IPS-18c (cell line): ENCODE data around the gene FRAS1.
"Not testable (repeated sequence)": the region's sequence is repeated elsewhere in the genome, so short reads cannot be mapped to it uniquely, and the experiment has no call there.

ENCODE experiments used
- H3K4me3 ChIP-seq: 2 replicates; pipeline ENCODE4 v1.7.0; 2013; ENCODE audit warnings: low read depth, mild to moderate bottlenecking, low read length, moderate library complexity; ENCODE audit not compliant: insufficient read depth
- H3K9me3 ChIP-seq: one replicate; pipeline ENCODE4 v1.6.1; 2013; ENCODE audit warnings: mild to moderate bottlenecking, low read length, moderate library complexity; ENCODE audit not compliant: control insufficient read depth, insufficient read depth

The FRAS1 gene

GRCh38 chr4:78483811-78484210, 426.7 kb downstream of the FRAS1 start:
- no peaks in the 10 kb centered on the region for H3K9me3 ChIP-seq
- H3K4me3 ChIP-seq = no peak overlapping the region

GRCh38 chr4:78484574-78484973, 427.5 kb downstream of the FRAS1 start:
- no peak overlapping the region for H3K4me3 ChIP-seq
- no peaks in the 10 kb centered on the region for H3K9me3 ChIP-seq

GRCh38 chr4:78493731-78494130, 436.6 kb downstream of the FRAS1 start:
- H3K9me3 ChIP-seq = no peaks in the 10 kb centered on the region
- H3K4me3 ChIP-seq = no peak overlapping the region

GRCh38 chr4:78496021-78496643, 439.0 kb downstream of the FRAS1 start:
- H3K4me3 ChIP-seq = no peak overlapping the region
- H3K9me3 ChIP-seq = no peaks in the 10 kb centered on the region

DNA sequence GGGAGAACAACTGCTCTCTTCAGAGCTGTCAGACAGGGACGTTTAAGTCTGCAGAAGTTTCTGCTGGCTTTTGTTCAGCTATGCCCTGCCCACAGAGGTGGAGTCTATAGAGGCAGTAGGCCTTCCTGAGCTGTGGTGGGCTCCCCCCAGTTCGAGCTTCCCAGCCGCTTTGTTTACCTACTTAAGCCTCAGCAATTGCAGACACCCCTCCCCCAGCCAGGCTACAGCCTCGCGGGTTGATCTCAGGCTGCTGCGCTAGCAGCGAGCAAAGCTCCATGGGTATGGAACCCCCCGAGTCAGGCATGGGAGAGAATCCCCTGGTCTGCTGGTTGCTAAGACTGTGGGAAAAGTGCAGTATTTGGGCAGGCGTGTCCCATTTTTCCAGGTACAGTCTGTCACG, 449.1 kb downstream of the FRAS1 start:
- H3K9me3 ChIP-seq, H3K4me3 ChIP-seq: not testable (repeated sequence)

- Histone ChIP-seq H3K9me3 (no peaks in the 10 kb centered on the region), H3K4me3 (no peak overlapping the region)
Measured at GRCh38 chr4:78509043-78509442, 451.9 kb downstream of the FRAS1 start.

DNA sequence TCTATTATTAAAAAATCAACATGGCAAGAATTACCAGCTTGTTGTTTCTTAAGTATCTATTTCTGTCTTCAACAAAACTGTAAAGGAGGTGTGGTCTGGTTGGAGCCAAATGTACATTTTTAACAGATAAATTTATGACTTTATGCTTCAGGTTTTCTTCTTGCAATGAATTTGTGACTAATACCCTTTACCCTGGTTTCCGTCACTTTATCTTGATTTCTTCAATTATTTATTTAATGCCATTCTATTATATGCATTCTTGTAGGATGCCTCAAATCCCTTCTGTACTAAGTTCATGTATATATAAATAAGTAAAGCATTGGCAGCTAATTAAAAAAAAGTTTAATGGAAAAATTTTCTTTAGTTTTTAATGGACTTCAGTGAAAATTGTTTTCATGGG, 453.0 kb downstream of the FRAS1 start:
- Histone ChIP-seq H3K9me3 (no peaks in the 10 kb centered on the region), H3K4me3 (no peak overlapping the region)

DNA sequence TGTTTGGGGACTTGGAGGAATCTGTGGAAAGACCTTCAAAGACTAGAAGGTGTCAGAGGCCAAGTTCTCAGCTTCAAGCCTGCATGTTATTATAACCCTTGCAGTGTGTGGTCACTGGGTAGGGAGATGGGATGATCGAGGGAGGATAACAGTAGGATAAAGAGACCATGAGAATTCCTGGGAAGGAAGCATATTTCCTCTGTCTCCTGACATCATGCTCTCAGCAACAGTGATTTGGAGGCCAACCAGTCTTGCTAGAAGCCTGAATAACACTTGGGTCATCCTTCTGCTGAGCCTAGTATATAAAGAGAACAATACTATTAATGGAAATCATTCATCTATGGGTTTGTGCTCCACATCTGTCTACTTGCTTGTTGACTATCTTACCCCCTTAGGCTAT, 453.6 kb downstream of the FRAS1 start:
- Histone ChIP-seq H3K4me3 (no peak overlapping the region), H3K9me3 (no peaks in the 10 kb centered on the region)

GRCh38 chr4:78512357-78512920, 455.3 kb downstream of the FRAS1 start:
- H3K4me3 ChIP-seq = no peak overlapping the region
- H3K9me3 ChIP-seq = no peaks in the 10 kb centered on the region

DNA sequence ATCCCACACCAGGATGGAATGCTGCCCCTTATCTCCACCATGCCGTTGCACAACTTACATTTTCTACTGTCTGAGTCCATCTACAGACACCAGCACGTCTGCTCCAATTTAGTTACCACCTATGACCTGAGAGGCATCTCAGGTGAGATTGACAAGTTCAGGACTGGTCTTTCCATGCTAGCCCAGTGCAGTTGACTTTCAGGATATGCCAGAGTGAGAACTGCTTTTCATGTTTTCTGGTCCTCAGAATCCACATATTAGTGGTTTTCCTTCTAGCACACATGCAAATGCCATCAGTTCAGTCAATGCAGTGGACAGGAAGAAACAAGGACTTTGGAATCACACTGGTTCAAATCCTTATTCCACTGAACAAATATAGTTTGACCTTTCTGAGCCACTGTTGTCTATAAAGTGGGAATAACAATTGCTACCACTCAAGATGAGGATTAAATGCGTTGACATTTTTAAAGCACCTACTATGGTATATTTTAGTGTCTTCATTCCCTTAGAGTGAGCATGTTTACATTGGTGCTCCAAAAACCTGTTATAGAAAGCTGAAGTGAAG, 456.4 kb downstream of the FRAS1 start:
- no peak overlapping the region for H3K4me3 ChIP-seq
- H3K9me3 ChIP-seq = no peaks in the 10 kb centered on the region

- no peak overlapping the region for H3K4me3 ChIP-seq
- no peaks in the 10 kb centered on the region for H3K9me3 ChIP-seq
Measured at GRCh38 chr4:78517050-78517652, 460.0 kb downstream of the FRAS1 start.

DNA sequence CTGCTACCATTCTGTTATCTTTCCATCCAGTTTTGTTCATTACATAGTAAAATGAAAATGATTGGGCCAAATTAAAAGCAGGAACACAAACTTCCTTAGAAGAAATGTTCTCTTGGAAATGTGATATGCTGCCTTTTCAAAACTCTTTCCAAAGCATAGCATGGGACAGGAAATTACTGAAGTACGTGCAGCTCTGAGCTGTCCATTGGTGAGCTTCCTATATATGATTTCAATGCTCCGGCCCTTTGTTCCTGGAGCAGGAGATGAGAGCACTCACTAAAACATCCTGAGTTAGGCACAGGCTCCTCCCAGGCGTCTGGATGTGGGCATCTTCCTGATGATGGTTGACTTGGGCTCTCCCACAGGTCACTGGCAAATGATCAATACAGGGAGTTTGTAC, 461.4 kb downstream of the FRAS1 start:
- Histone ChIP-seq H3K4me3 (no peak overlapping the region), H3K9me3 (no peaks in the 10 kb centered on the region)

- Histone ChIP-seq H3K9me3 (no peaks in the 10 kb centered on the region), H3K4me3 (no peak overlapping the region)
Measured at GRCh38 chr4:78519962-78520361, 462.8 kb downstream of the FRAS1 start.

- Histone ChIP-seq H3K9me3 (no peaks in the 10 kb centered on the region), H3K4me3 (no peak overlapping the region)
Measured at GRCh38 chr4:78520808-78521226, 463.7 kb downstream of the FRAS1 start.

GRCh38 chr4:78524009-78524408, 466.9 kb downstream of the FRAS1 start:
- no peak overlapping the region for H3K4me3 ChIP-seq

DNA sequence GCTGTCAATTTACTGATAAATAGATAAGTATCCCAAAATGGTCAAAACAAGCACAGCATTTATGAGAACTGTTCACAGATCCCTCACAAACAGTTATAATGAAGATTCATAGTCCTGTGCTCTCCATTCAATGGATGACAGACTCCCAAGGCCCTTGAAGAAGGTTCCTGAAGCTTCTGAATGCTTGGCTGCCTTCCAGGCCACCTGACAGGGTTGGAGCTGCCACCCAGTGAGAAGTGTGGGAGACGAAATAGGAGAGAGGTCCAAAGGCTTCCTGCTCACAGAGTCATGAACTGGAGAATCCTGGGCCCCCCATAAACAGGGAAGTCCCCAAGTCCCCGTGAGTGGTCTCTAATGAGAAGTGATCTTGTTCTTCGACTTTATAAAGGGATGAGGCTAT, 468.4 kb downstream of the FRAS1 start:
- Histone ChIP-seq H3K9me3 (no peaks in the 10 kb centered on the region), H3K4me3 (no peak overlapping the region)

More at GRCh38 chr4:78524009-78524408, 466.9 kb downstream of the FRAS1 start:
- no peaks in the 10 kb centered on the region for H3K9me3 ChIP-seq

- no peak overlapping the region for H3K4me3 ChIP-seq
- no peaks in the 10 kb centered on the region for H3K9me3 ChIP-seq
Measured at GRCh38 chr4:78527103-78527502, 470.0 kb downstream of the FRAS1 start.

DNA sequence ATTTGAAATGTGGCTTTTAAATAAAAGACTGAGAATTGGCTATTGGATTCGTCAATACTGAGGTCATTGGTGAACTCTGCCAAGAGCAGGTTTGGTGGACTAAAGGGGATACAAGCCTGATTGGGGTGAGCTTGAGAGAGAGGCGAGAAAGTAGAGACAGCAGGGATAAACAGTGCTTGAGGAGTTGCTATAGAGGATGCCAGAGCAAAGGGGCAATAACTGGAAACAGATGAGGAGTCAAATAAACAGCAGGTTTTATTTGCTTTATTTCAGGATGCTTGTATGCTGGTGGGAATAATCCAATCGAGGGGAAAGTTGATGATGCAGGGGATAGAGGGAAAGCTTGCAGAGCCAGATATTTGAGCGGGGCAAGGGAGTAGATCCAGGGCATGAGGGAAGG, 470.4 kb downstream of the FRAS1 start:
- Histone ChIP-seq H3K4me3 (no peak overlapping the region), H3K9me3 (no peaks in the 10 kb centered on the region)
